Activated CD4-positive, alpha-beta T cell treated with anti-CD3 and anti-CD28 coated beads for 24 hours (primary cell): ENCODE data around the gene CSAG2.
"Not testable (repeated sequence)": the region's sequence is repeated elsewhere in the genome, so short reads cannot be mapped to it uniquely, and the experiment has no call there.

Source experiments
- DNase-seq, 2 donors: peaks; one replicate each; pipeline ENCODE4 v3.0.0-alpha.2; 2020; ENCODE audit warnings: low read depth in 2 of 2

CSAG2 gene

GRCh38 chrX:152709173-152709572 lies at the start of gene CSAG2:
CSAG2 (minus strand) TSS chrX:152709273; CDS start chrX:152709112, 161 bp downstream.
- not testable (repeated sequence) for DNase-seq

- DNase-seq: not testable (repeated sequence)
Measured at GRCh38 chrX:152754871-152755270, 45.8 kb upstream of the CSAG2 start.

- not testable (repeated sequence) for DNase-seq
Measured at GRCh38 chrX:152753686-152754650, 44.9 kb upstream of the CSAG2 start, which contains the start of gene MAGEA2. MAGEA2 (minus strand) TSS chrX:152753842; CDS start chrX:152751363, 2,479 bp downstream.

GRCh38 chrX:152738560-152738959 lies 29.5 kb upstream of the CSAG2 start:
- no peak for DNase-seq

GRCh38 chrX:152736528-152736927 lies 27.5 kb upstream of the CSAG2 start:
- not testable (repeated sequence) for DNase-seq

- no peak for DNase-seq
Measured at GRCh38 chrX:152735860-152736511, 26.9 kb upstream of the CSAG2 start.

- no peak for DNase-seq
Measured at GRCh38 chrX:152735101-152735500, 26.0 kb upstream of the CSAG2 start.

GRCh38 chrX:152734143-152734858 lies 25.2 kb upstream of the CSAG2 start:
- DNase-seq: not testable (repeated sequence)

GRCh38 chrX:152733261-152733975 lies 24.3 kb upstream of the CSAG2 start, which contains the start of the genes CSAG1 and MAGEA12:
CSAG1 (minus strand) TSS chrX:152733721; CDS start chrX:152732460, 1,261 bp downstream.
MAGEA12 (plus strand) TSS chrX:152733757; CDS start chrX:152736162, 2,405 bp downstream.
- no peak for DNase-seq

- no peak for DNase-seq
Measured at GRCh38 chrX:152725409-152725808, 16.3 kb upstream of the CSAG2 start.

GRCh38 chrX:152713815-152714787 lies 5.0 kb upstream of the CSAG2 start, which contains the start of gene MAGEA2B:
MAGEA2B (plus strand) TSS chrX:152714628; CDS start chrX:152717107, 2,479 bp downstream.
- DNase-seq: not testable (repeated sequence)

- DNase-seq: not testable (repeated sequence)
Measured at GRCh38 chrX:152713195-152713594, 4.1 kb upstream of the CSAG2 start.

- DNase-seq: not testable (repeated sequence)
Measured at GRCh38 chrX:152706500-152706899, 2.6 kb downstream of the CSAG2 start.

- not testable (repeated sequence) for DNase-seq
Measured at GRCh38 chrX:152700390-152700789, 8.7 kb downstream of the CSAG2 start.

GRCh38 chrX:152697952-152698931 lies 10.8 kb downstream of the CSAG2 start, which contains the start of gene MAGEA3:
MAGEA3 (plus strand) TSS chrX:152698794; CDS start chrX:152700833, 2,039 bp downstream.
- DNase-seq: not testable (repeated sequence)

GRCh38 chrX:152681012-152681411 lies 28.1 kb downstream of the CSAG2 start:
- not testable (repeated sequence) for DNase-seq

GRCh38 chrX:152674652-152675051 lies 34.4 kb downstream of the CSAG2 start:
- not testable (repeated sequence) for DNase-seq

- no peak for DNase-seq
Measured at GRCh38 chrX:152674135-152674534, 34.9 kb downstream of the CSAG2 start.
